H1 (cell line): ENCODE data around the gene RPLP2. TPM values are rescaled to one million over a fixed set of nuclear protein-coding genes. Genes with fewer than 3 reads are reported as not detected.

ENCODE experiments used
- CTCF ChIA-PET: fragments of 300-600 bp; sonication (Branson Sonifier 250); formaldehyde crosslinking; loops from one replicate; lab custom pipeline; 2021; ENCODE audit not compliant: partially characterized antibody; lab: Charles Lee
- POLR2A ChIA-PET: fragments of 300-600 bp; sonication (Branson Sonifier 250); formaldehyde crosslinking; loops from one replicate; lab custom pipeline; 2021; ENCODE audit warnings: inconsistent platforms; ENCODE audit not compliant: partially characterized antibody; lab: Charles Lee
- DNase-seq, 2 experiments: peaks; one replicate each; pipeline versions ENCODE4 v3.0.0 to v3.0.0-alpha.2; 2010 to 2022; ENCODE audit warnings: low spot score in 2 of 2, low read depth in 1 of 2, mixed read lengths in 1 of 2
- FAIRE-seq: peaks from 2 replicates; lab custom pipeline; 2011; peaks lifted over from hg19 to GRCh38; lab: Jason Lieb, UNC
- H2AFZ ChIP-seq: 2 replicates; pipeline ENCODE4 v1.8.1; 2012; ENCODE audit warnings: low read length, inconsistent platforms
- H2AK5ac ChIP-seq: 2 replicates; pipeline ENCODE4 v1.6.1; 2013; ENCODE audit warnings: low read depth, low read length
- H2BK120ac ChIP-seq: replicated peaks from 2 replicates; pipeline ENCODE3; 2013; ENCODE audit warnings: low read depth, low read length, inconsistent platforms
- H2BK12ac ChIP-seq: 2 replicates; pipeline ENCODE4 v1.6.1; 2013; ENCODE audit warnings: low read depth, low read length
- H2BK15ac ChIP-seq: 2 replicates; pipeline ENCODE4 v1.6.1; 2013; ENCODE audit warnings: low read length
- H2BK20ac ChIP-seq: 2 replicates; pipeline ENCODE4 v1.6.1; 2013; ENCODE audit warnings: low read length
- H2BK5ac ChIP-seq: 2 replicates; pipeline ENCODE4 v1.6.1; 2013; ENCODE audit warnings: low read depth, low read length
- H3K14ac ChIP-seq: 2 replicates; pipeline ENCODE4 v1.6.1; 2013; ENCODE audit warnings: inconsistent platforms; ENCODE audit not compliant: insufficient read length
- H3K18ac ChIP-seq: 2 replicates; pipeline ENCODE4 v1.6.1; 2013; ENCODE audit warnings: low read length; ENCODE audit errors: extremely low read depth
- H3K23ac ChIP-seq: 2 replicates; pipeline ENCODE4 v1.6.1; 2013; ENCODE audit warnings: inconsistent platforms; ENCODE audit not compliant: insufficient read length
- H3K23me2 ChIP-seq: 2 replicates; pipeline ENCODE4 v1.6.1; 2013; ENCODE audit warnings: low read depth, low read length
- H3K27ac ChIP-seq: 2 replicates; pipeline ENCODE4 v1.6.1; 2011; ENCODE audit warnings: low read depth, low read length, inconsistent platforms
- H3K27me3 ChIP-seq, 4 experiments: replicated peaks in 1 of 4; 1 replicate in 1 of 4; 2 replicates in 3 of 4; pipeline versions ENCODE4 v1.6.1 to v1.8.1; 2011 to 2013; ENCODE audit warnings: low read length in 3 of 4, mild to moderate bottlenecking in 3 of 4, inconsistent platforms in 2 of 4, mixed read lengths in 2 of 4, moderate library complexity in 1 of 4; ENCODE audit not compliant: control insufficient read depth in 3 of 4, insufficient read depth in 3 of 4; ENCODE audit errors: extremely low read depth in 1 of 4
- H3K36me3 ChIP-seq, 4 experiments: 2 replicates each; pipeline versions ENCODE4 v1.6.1 to v1.8.1; 2011 to 2013; ENCODE audit warnings: mild to moderate bottlenecking in 4 of 4, low read length in 3 of 4, moderate library complexity in 2 of 4, control low read depth in 1 of 4, inconsistent platforms in 1 of 4; ENCODE audit not compliant: insufficient read depth in 4 of 4, control insufficient read depth in 2 of 4
- H3K4ac ChIP-seq: replicated peaks from 2 replicates; pipeline ENCODE3; 2013; ENCODE audit warnings: low read length, low read depth, mixed read lengths, inconsistent platforms; ENCODE audit not compliant: insufficient read length
- H3K4me1 ChIP-seq, 4 experiments: replicated peaks in 1 of 4; 1 replicate in 1 of 4; 2 replicates in 3 of 4; pipeline versions ENCODE4 v1.6.1 to v1.8.1; 2011 to 2013; ENCODE audit warnings: low read length in 3 of 4, inconsistent platforms in 2 of 4, mixed read lengths in 1 of 4; ENCODE audit not compliant: insufficient read depth in 4 of 4, control insufficient read depth in 3 of 4
- H3K4me2 ChIP-seq, 2 experiments: 2 replicates each; pipeline versions ENCODE4 v1.6.1 to v1.8.1; 2011 to 2013; ENCODE audit warnings: low read depth in 2 of 2, low read length in 2 of 2, control low read depth in 1 of 2, inconsistent platforms in 1 of 2, mild to moderate bottlenecking in 1 of 2; ENCODE audit not compliant: insufficient read depth in 1 of 2
- H3K4me3 ChIP-seq, 4 experiments: fragments of 200-600, 300-600 bp in 1 of 4; sonication (generic), shearing (Covaris generic), sonication (Bioruptor Twin) in 1 of 4; 2 replicates each; pipeline versions ENCODE4 v1.5.1 to v1.8.1; 2011 to 2016; ENCODE audit warnings: low read length in 4 of 4, low read depth in 3 of 4, control low read depth in 2 of 4, inconsistent platforms in 2 of 4, mild to moderate bottlenecking in 2 of 4, mixed read lengths in 1 of 4, moderate library complexity in 1 of 4; ENCODE audit not compliant: insufficient read depth in 2 of 4; ENCODE audit errors: extremely low read depth in 1 of 4
- H3K56ac ChIP-seq: replicated peaks from 2 replicates; pipeline ENCODE3; 2013; ENCODE audit warnings: low read depth, mild to moderate bottlenecking, mixed read lengths, low read length, inconsistent platforms; ENCODE audit not compliant: insufficient read length
- H3K79me1 ChIP-seq: 2 replicates; pipeline ENCODE4 v1.6.1; 2013; ENCODE audit warnings: low read depth, low read length, control low read depth
- H3K79me2 ChIP-seq, 2 experiments: 2 replicates each; pipeline versions ENCODE4 v1.6.1 to v1.8.1; 2012 to 2013; ENCODE audit warnings: low read length in 2 of 2, mild to moderate bottlenecking in 2 of 2, inconsistent platforms in 1 of 2; ENCODE audit not compliant: insufficient read depth in 2 of 2, control insufficient read depth in 1 of 2
- H3K9ac ChIP-seq, 4 experiments: replicated peaks in 1 of 4; 1 replicate in 1 of 4; 2 replicates in 3 of 4; pipeline versions ENCODE4 v1.6.1 to v1.8.1; 2011 to 2013; ENCODE audit warnings: low read depth in 3 of 4, low read length in 3 of 4, control low read depth in 2 of 4, mild to moderate bottlenecking in 2 of 4, moderate library complexity in 2 of 4, inconsistent platforms in 1 of 4; ENCODE audit errors: extremely low read depth in 1 of 4
- H3K9me3 ChIP-seq, 2 experiments: 2 replicates each; pipeline versions ENCODE4 v1.6.1 to v1.8.1; 2012 to 2013; ENCODE audit warnings: mild to moderate bottlenecking in 2 of 2, moderate library complexity in 2 of 2, control low read depth in 1 of 2, inconsistent platforms in 1 of 2, low read depth in 1 of 2, low read length in 1 of 2, mixed read lengths in 1 of 2; ENCODE audit not compliant: insufficient read depth in 2 of 2
- H4K20me1 ChIP-seq, 2 experiments: replicated peaks in 1 of 2; 2 replicates each; pipeline versions ENCODE3 to v1.8.1; 2011 to 2013; ENCODE audit warnings: inconsistent platforms in 2 of 2, low read length in 2 of 2, mild to moderate bottlenecking in 1 of 2; ENCODE audit not compliant: insufficient read depth in 2 of 2, control insufficient read depth in 1 of 2
- H4K5ac ChIP-seq: 2 replicates; pipeline ENCODE4 v1.6.1; 2013; ENCODE audit warnings: low read length, low read depth, mixed read lengths, inconsistent platforms; ENCODE audit not compliant: insufficient read length
- H4K8ac ChIP-seq: 2 replicates; pipeline ENCODE4 v1.8.0; 2013; ENCODE audit warnings: mild to moderate bottlenecking, moderate library complexity, low read length, inconsistent platforms; ENCODE audit not compliant: insufficient read depth; ENCODE audit errors: extremely low read depth
- H4K91ac ChIP-seq: replicated peaks from 2 replicates; pipeline ENCODE3; 2013; ENCODE audit warnings: low read length, mixed read lengths, inconsistent platforms; ENCODE audit not compliant: insufficient read length
- BCL11A ChIP-seq, 2 experiments: IDR thresholded peaks; one replicate each; pipeline ENCODE4 v1.6.1; 2011; ENCODE audit warnings: low read depth in 2 of 2, low read length in 2 of 2, mild to moderate bottlenecking in 2 of 2
- MAX ChIP-seq: IDR thresholded peaks from 2 replicates; pipeline ENCODE4 v1.6.1; 2012; ENCODE audit warnings: inconsistent platforms
- SIRT6 ChIP-seq: IDR thresholded peaks from one replicate; pipeline ENCODE4 v1.7.1; 2012; ENCODE audit warnings: low read length, inconsistent platforms
- WGBS, 2 experiments: shearing (Covaris generic) in 1 of 2; methylation state at CpG; one replicate each; pipeline versions ENCODE4 v1.1.6 to v1.1.7; 2013 to 2015; ENCODE audit warnings: low lambda C conversion rate in 2 of 2, mixed read lengths in 2 of 2, inconsistent platforms in 1 of 2, low coverage in 1 of 2, missing lambda C conversion rate in 1 of 2; ENCODE audit not compliant: insufficient replicate concordance in 2 of 2, insufficient coverage in 1 of 2, insufficient read length in 1 of 2; ENCODE audit errors: extremely low coverage in 1 of 2, missing lambda C conversion rate in 1 of 2; 5-methylcytosine and 5-hydroxymethylcytosine counted together
- polyA plus RNA-seq, 7 experiments: library from polyadenylated mRNA; depleted of rRNA in 3 of 7; stranded (reverse) in 5 of 7; unstranded in 2 of 7; fragments of >200 nt in 5 of 7; fragments of 200-250 nt in 2 of 7; gene quantifications; 1 replicate in 5 of 7; 2 replicates in 1 of 7; 4 replicates in 1 of 7; pipeline versions ENCODE4 v1.2.1 to v1.2.3, GENCODE V29; 2011 to 2013; ENCODE audit warnings: missing spikeins in 2 of 7, mixed read lengths in 2 of 7
- total RNA-seq: library from RNA; stranded (reverse); fragmentation: NEBNext Ultra II Directional; extraction: Animal tissue kit (Norgen Biotek cat#: 25700); gene quantifications from 2 replicates; pipeline ENCODE4 v1.2.1, GENCODE V29; 2021

Gene RPLP2
- total and polyA plus RNA-seq, 2 of the 8 experiments (the other 6 are each of a cell fraction or from before 2014, with no cell fraction given): 1,789 to 2,106 TPM

- no peaks in the 10 kb centered on the region; the same call in 1 of the 2 replicates for H3K79me1 ChIP-seq
- DNase-seq (no peak), FAIRE-seq (no peak)
- H3K14ac ChIP-seq: no peak overlapping the region
- no peak overlapping the region for H2BK20ac ChIP-seq
- H3K27ac ChIP-seq: no peak overlapping the region
- TF ChIP-seq BCL11A (IDR thresholded peaks at IDR 0.05; ENCODE audit: low read depth in 2 of 2, low read length in 2 of 2) (no peak), SIRT6 (no peak), MAX (peak; percentile 3; the same call in 1 of the 2 replicates)
- H3K36me3 ChIP-seq: peaks cover 0 to 3% (median 0%) of the 10 kb centered on the region in 4 experiments; a peak in 2 of 8 replicates
- 0 out of 8 replicates have a peak overlapping the region, but pooled peaks of 1 of the 4 experiments have one; percentile 31 for H3K4me3 ChIP-seq
- no peak overlapping the region for H3K23ac ChIP-seq
- H4K20me1 ChIP-seq: peaks cover 2 to 20% of the 10 kb centered on the region in 2 experiments
- peak overlapping the region; percentile 81 for H4K91ac ChIP-seq
- H3K4me1 ChIP-seq: peaks cover 0 to 21% (median 13%) of the 10 kb centered on the region in 4 experiments; a peak in 5 of 7 replicates
- H3K9ac ChIP-seq: no peak overlapping the region
- H2AFZ ChIP-seq: no peak overlapping the region
- H3K4me2 ChIP-seq: peak overlapping the region; percentile 4 to 10; a peak in 1 of 4 replicates
- no peak overlapping the region for H2AK5ac ChIP-seq
- no peak overlapping the region; the same call in 1 of the 2 replicates for H3K18ac ChIP-seq
- 0 out of 2 replicates have a peak overlapping the region, but pooled peaks have one; percentile 0 for H2BK5ac ChIP-seq
- peak overlapping the region; percentile 19; the same call in 1 of the 2 replicates for H2BK12ac ChIP-seq
- H4K5ac ChIP-seq: peak overlapping the region; percentile 47
- H3K27me3 ChIP-seq: no peaks in the 10 kb centered on the region; a peak in 1 of 7 replicates
- 0 out of 2 replicates have a peak overlapping the region, but pooled peaks have one; percentile 72 for H2BK15ac ChIP-seq
- peaks cover 8% of the 10 kb centered on the region; the same call in 1 of the 2 replicates for H3K23me2 ChIP-seq
- H3K9me3 ChIP-seq: no peaks in the 10 kb centered on the region
- ChIA-PET CTCF (interaction anchor here (0.9 to 2.9 kb wide), 10 partner anchors 9 to 110 kb away, joined by 3 to 14 read pairs (median 4); no protein-coding TSS in a partner anchor), POLR2A (interaction anchor here (0.6 to 35.3 kb wide), 15 partner anchors 8 to 213 kb away, joined by 3 to 636 read pairs (median 4); partner anchors contain the start of genes PIDD1, PNPLA2, RPLP2 and SLC25A22)
- 78% methylated on average over 35 of the region's 36 CpGs; no CpG with 5 or more reads in 1 of the 2 experiments for WGBS, 2 experiments
- H2BK120ac ChIP-seq: no peak overlapping the region
- H3K79me2 ChIP-seq: peaks cover 0 to 2% of the 10 kb centered on the region in 2 experiments; a peak in 1 of 4 replicates
- no peak overlapping the region for H3K56ac ChIP-seq
- H4K8ac ChIP-seq: peak overlapping the region; percentile 60
- H3K4ac ChIP-seq: no peak overlapping the region
Measured at GRCh38 chr11:782264-783174, 27.2 kb upstream of the RPLP2 start.
